Dermis blood vessel endothelial cell (primary cell): ENCODE data around the gene ZNF205. TPM values are rescaled to one million over a fixed set of nuclear protein-coding genes. Genes with fewer than 3 reads are reported as not detected.
"Not testable (repeated sequence)": the region's sequence is repeated elsewhere in the genome, so short reads cannot be mapped to it uniquely, and the experiment has no call there.

ENCODE experiments used
- DNase-seq: peaks from one replicate; pipeline ENCODE4 v3.0.0; 2010
- total RNA-seq: library from RNA; depleted of rRNA; stranded (reverse); fragments of >200 nt; gene quantifications from 2 replicates; pipeline ENCODE4 v1.2.3, GENCODE V29; 2014

The ZNF205 gene
- total RNA-seq, 1 donor from 2014 or later, result 26.2 TPM

GRCh38 chr16:3149630-3150345, 37.4 kb downstream of the ZNF205 start:
- peak; percentile 82 for DNase-seq

GRCh38 chr16:3150346-3151218, 38.2 kb downstream of the ZNF205 start:
- peak; percentile 97 for DNase-seq

- no peak for DNase-seq
These were observed 39.6 kb downstream of the ZNF205 start for GRCh38 chr16:3152027-3152276.

GRCh38 chr16:3152277-3152990, 40.0 kb downstream of the ZNF205 start:
- peak; percentile 90 for DNase-seq

GRCh38 chr16:3152991-3153368, 40.6 kb downstream of the ZNF205 start:
- no peak for DNase-seq

GRCh38 chr16:3155181-3155580, 42.8 kb downstream of the ZNF205 start:
- no peak for DNase-seq

- no peak for DNase-seq
These were observed 43.6 kb downstream of the ZNF205 start for GRCh38 chr16:3155972-3156371.

- peak; percentile 85 for DNase-seq
These were observed 45.0 kb downstream of the ZNF205 start for GRCh38 chr16:3157229-3158025.

GRCh38 chr16:3158026-3158509, 45.7 kb downstream of the ZNF205 start:
- DNase-seq, result peak; percentile 36

GRCh38 chr16:3158510-3159314, 46.3 kb downstream of the ZNF205 start:
- DNase-seq, result peak; percentile 86

- no peak for DNase-seq
These were observed 49.0 kb downstream of the ZNF205 start for GRCh38 chr16:3161235-3162018.

- DNase-seq, result no peak
These were observed 52.0 kb downstream of the ZNF205 start for GRCh38 chr16:3164121-3164991.

GRCh38 chr16:3165111-3165822, 52.9 kb downstream of the ZNF205 start:
- no peak for DNase-seq

- DNase-seq, result no peak
These were observed 54.1 kb downstream of the ZNF205 start for GRCh38 chr16:3166505-3166886.

- DNase-seq, result not testable (repeated sequence)
These were observed 56.3 kb downstream of the ZNF205 start for GRCh38 chr16:3168729-3169128.
